ENCODE measurements around the gene C1S.
"Not testable (repeated sequence)": the region's sequence is repeated elsewhere in the genome, so short reads cannot be mapped to it uniquely, and the experiment has no call there.

The C1S gene

DNA sequence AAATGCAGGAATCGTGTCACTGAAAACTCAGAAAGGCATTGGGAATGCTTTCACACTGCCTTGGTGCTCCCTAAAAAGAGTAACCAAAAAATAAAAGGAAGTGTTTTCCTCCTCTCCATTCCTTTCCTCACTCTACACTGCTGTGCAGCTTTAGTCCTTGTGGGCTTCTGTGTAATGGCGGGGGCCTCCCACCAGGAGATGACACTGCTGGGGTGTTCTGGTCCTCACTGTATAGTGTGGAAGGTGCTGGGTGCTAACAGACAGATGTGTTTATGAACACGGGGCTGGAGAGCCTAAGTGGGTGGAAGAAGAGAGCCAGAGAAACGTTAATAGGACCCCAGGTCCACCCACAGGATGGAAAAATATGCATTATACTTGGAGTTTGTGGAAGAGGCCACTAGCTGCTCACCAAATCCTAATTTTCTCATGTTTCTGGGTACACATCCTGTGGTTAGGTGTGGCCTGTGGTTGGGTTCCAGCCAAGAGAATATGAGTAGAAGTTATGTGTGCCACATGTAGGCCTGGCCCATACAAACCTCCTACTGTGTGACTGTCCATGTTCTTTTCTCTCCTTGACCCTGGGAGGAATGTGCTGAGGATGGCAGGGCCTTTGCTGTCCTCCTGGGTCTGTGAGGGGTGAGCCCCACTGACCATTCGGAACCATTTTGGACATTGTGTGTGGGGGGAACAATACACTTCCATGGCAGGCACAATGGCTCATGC, 14.0 kb upstream of the C1S start:
- DNase-seq (ENCODE audit: low read depth): no peak

DNA sequence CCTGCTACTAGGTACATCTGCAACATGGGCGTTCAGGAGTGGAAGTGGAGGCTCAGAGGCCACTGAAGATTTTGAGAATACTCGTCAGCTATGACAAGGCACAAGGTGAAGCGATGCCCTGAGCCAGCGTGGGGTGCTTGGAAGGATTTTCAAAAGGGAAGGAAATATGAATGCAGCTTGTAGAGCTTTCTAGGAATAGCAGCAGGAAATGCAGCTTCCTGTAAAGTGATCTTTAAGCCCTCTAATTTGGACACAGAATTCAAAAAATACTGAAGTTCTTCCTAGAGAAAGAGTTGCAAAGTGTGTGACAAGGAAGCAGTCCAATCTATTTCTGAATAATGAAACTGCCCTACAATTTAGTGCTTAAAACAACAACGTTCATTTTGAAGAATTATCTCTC, 13.2 kb upstream of the C1S start:
- no peak for DNase-seq (ENCODE audit: low read depth)

DNA sequence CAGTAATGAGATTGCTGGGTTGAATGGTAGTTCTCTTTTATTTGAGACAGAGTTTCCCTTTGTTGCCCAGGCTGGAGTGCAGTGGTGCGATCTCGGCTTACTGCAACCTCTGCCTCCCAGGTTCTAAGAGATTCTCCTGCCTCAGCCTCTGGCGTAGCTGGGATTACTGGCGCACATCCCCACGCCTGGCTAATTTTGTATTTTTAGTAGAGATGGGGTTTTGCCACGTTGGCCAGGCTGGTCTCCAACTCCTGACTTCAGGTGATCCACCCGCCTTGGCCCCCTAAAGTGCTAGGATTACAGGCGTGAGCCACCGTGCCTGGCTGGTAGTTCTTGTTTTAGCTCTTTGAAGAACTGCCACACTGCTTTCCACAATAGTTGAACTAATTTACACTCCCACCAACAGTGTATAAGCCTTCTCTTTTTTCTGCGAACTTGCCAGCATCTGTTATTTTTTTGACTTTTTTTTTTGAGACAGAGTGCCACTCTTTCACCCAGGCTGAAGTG, 11.0 kb upstream of the C1S start:
- not testable (repeated sequence) for DNase-seq (ENCODE audit: low read depth)

DNA sequence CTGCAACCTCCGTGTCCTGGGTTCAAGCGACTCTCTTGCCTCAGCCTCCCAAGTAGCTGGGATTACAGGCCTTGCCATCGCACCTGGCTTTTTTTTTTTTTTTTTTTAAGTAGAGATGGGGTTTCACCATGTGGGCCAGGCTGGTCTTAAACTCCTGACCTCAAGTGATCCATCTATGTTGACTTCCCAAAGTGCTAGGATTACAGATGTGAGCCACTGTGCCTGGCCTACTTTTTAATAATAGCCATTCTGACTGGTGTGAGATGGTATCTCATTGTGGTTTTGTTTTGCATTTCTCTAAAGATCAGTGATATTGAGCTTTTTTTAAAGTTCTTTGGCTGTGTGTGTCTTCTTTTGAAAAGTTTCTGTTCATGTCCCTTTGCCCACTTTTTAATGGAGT, 10.5 kb upstream of the C1S start:
- not testable (repeated sequence) for DNase-seq (ENCODE audit: low read depth)

DNA sequence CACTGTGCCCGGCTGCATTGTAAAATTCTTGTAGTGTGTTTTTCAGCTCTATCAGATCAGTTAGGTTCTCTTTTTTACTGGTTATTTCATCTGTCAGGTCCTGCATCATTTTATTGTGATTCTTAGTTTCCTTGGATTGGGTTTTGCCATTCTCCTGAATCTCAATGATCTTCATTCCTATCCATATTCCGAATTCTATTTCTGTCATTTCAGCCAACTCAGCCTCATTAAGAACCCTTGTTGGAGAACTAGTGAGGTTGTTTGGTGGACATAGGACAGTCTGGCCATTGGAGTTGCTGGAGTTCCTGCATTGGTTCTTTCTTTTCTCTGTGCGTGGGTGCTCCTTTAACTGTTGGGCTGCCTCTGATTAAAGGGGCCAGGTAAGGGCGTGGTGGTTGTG, 5.6 kb upstream of the C1S start:
- no peak for DNase-seq (ENCODE audit: low read depth)

DNA sequence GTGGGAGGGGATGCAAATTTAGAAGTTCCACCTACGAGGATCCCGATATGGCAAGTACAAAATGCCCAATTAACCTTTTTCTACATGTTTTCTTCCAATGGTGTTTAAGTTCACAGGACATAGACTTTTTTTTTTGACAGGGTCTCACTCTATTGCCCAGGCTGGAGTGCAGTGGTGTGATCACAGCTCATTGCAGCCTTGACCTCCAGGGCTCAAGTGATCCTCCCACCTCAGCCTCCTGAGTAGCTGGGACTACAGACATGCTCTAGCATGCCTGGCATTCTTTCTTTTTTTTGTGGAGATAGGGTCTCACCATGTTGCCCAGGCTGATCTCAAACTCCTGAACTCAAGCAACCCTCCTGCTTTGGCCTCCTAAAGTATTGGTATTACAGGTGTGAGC, 4.8 kb upstream of the C1S start:
- not testable (repeated sequence) for DNase-seq (ENCODE audit: low read depth)

DNA sequence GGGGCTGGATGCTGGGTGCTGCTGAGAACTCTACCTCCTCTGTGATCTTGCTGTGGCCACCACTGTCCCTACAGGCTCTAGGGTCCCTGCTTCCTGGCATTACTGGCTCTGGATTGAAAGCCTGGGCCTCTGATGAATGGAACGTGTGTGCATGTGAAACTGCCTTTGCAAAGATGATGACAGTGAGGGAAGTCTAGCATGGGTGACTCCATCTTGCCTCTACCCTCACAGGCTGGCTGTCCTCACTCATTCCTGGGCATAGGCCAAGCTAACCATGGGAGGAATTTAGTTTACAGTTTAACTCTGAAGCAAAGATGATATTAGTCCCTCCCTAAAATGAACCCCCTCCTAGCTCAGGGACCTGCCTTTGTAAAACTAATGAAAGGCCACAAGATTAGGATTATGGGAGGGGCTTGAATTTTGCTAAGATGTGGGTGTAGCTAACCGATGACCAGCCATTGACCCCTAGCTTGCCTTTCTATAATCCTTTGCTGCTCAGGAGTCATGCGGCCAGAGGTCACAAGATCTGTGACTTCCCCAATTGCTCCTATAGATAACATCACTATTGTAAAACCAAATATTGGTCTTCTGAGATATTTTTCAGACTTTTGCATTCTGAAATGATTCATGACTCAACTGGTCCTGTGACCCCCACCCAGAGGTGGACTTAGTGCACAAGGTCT, 2.2 kb upstream of the C1S start:
- DNase-seq (ENCODE audit: low read depth): no peak

DNA sequence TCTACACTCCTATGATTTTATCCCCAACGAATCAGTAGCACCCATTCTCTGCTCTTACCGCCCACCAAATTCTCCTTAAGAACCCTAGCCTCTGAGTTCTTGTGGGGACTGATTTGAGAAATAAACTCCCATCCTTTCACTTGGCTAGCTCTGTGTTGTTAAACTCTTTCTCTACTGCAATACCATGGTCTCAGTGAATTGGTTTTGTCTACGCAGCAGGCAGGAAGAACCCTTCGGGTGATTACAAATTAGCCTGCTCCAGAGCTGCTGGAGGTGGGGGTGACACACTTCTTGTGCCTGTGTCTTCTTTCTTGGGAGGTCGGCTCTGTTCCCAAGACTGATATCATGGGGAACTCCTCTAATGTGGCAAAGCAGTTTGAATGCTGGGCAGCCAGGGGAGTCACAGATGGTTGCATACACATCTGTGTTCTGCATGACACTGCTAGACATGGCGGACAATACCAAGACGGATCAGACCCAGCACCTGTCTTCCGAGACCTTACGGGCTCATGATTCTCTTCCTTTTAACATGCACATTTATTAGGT, 1.6 kb upstream of the C1S start:
- DNase-seq (ENCODE audit: low read depth): no peak

DNA sequence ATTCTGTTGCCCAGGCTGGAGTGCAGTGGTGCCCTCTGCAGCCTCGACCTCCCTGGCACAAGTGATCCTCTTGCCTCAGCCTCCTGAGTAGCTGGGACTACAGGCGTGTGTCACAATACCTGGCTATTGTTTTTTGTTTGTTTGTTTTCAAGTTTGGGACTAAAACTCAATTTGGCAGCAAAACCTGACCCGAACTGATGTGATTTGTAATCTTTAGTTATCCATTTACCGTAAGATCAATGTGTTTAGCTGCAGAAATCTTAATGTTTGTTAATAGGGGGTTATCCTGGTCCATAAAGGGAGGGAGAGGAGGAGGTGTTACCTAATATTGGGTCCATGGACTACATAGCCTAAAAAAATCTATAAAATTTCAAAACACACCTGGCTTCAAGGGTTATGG, 738 bp upstream of the C1S start:
- no peak for DNase-seq (ENCODE audit: low read depth)

DNA sequence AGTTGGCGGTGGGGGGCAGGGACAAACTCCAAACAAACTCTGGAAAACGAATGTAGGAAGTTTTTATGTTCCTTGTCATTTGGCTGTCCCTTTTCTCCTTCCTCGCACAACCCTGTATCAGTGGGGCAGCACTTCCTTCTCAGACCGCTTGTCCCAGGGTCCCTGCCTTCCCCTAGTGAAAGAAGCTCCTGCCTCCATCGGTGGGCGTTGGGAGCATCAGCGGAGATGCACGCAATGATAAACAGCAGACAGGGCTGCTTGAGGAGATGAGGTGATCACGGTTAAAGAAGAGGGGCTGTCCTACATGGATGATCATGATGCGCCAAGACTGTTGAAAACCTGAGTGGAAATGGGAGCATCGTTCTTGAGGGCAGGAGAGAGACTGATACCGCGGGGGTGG, 620 bp downstream of the C1S start:
- peak; percentile 34 for DNase-seq (ENCODE audit: low read depth)

DNA sequence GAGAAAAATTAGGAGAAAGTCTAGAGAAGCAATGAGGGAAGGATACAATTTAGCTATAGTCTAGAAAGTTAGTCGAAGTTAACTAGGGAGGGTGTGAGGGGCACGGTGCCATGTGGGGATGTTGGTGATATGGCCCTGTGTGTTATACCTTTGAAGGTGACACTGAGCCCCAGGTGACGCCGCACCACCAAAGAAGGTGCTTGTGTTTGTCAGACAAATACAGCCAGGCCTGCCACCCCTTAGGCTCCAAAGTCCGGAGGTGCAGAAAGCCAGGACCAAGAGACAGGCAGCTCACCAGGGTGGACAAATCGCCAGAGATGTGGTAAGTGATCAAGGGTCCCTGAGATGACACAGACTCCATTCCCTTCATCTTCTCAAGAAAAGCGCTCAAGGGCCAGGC, 1.1 kb downstream of the C1S start:
- no peak for DNase-seq (ENCODE audit: low read depth)

DNA sequence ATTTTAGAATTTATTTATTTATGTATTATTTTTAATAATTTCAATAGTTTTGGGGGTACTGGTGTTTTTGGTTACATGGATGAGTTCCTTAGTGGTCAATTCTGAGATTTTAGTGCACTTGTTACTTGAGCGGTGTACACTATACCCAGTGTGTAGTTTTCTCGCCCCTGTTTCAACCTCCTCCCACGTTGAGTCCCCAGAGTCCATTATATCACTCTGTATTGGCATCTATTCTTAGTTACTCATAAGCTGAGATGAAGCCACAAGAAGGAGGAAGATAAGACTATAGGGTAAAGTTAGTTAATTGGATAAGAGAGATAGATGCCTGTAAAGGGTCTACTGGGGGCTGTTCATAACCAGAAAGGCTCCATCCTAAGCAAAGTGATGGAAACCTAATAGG, 4.0 kb downstream of the C1S start:
- no peak for DNase-seq (ENCODE audit: low read depth)

DNA sequence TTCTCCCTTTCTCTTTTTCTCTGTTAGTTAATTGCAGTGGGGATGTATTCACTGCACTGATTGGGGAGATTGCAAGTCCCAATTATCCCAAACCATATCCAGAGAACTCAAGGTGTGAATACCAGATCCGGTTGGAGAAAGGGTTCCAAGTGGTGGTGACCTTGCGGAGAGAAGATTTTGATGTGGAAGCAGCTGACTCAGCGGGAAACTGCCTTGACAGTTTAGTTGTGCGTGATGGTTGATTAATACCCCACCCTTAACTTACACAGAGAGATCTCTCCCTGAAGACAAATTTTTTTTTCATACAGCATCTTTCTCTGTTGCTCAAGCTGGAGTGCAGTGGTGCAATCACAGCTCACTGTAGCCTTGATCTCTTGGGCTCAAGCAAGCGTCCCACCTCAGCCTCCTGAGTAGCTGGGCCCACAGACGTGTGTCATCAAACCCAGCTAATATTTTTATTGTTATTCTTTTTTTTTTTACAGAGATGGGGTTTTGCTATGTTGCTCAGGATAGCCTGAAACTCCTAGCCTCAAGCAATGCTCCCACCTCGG, 4.6 kb downstream of the C1S start:
- DNase-seq (ENCODE audit: low read depth): no peak

DNA sequence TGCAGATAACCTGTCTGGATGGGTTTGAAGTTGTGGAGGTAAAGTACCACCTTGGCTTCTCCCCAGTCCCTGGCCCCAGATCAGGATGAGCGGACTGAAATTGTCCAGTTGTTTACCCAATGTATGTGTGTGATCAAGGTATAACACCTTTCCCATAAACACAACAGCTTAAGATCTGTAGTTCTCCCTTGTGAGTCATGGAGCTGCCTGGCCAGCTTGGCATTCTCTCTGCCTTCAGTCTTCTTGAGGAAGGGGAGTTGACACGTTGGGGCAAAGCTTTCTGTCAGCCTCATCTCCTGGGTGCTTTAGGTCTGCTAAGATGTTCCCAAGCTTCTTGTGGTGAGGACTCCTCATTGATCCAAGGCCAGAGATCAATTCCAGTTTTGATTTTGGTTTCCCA, 6.1 kb downstream of the C1S start:
- no peak for DNase-seq (ENCODE audit: low read depth)

DNA sequence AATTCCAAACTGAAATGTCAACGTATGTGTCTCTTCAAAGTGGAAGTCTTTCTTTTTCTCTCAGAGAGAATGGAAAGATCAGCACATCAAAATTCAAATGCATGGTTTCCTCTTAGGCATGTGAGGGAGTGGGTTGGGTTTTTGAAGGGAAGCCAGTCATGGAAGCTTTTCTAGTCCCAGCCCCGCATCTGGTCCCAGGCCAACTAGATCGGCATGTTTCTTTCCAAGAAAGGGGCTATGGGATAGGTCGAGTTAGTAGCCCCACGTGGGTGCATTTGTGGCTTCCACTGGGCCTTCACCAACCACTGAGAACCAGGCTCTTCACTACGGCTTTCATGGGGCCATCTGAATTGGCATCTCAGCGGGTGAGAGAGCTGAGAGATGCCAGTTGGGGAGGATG, 6.6 kb downstream of the C1S start:
- no peak for DNase-seq (ENCODE audit: low read depth)

DNA sequence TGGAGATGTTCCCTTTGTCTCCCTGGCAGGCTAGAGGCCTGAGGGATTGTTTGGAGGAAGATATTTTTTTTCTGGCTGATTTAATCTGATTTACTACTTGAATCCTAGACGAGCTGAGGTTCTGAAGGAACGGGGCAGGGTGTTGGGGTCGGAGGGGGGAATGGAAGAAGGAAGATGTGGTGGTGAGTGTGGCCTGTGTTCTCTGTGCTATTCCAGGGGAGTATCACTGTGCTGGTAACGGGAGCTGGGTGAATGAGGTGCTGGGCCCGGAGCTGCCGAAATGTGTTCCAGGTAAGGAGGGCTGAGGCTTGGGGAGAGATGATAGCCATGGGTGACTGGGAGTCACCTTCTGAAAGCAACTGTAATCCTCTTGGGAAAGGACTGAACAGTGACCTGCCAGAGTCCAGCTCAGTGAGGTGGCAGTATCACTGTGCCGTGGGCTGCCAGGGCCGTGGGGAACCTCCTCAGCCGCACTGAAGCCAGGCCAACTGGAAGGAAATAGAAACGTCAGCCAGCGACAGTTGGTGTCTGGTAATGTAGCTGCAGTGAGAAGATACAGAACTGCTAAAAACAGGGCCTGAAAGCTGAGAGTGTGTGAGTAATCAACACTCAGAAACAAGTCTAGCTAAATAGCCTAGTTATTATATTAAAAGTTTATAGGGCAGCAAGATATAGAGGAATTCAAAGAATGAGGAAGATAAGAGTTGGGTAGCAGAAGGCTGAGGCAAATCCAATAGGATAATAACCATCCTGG, 7.9 kb downstream of the C1S start:
- DNase-seq (ENCODE audit: low read depth): peak; percentile 61

DNA sequence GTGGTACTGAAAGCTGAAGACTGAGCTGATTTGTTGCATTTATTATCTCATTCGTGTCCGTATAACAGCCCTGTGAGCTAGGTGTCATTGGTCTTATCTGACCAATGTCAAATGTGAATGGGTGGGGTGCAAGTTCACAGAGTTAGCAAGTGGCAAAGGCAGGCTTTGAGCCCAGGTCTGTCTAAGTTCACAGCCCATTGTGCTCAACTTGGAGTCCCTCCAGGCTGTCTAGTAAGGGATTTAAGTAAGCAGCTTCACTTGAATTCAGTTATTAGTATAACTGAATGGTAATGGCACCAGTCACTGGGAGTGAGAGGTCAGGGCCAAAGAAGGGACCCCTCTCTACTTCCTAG, 8.5 kb downstream of the C1S start:
- DNase-seq (ENCODE audit: low read depth): no peak

DNA sequence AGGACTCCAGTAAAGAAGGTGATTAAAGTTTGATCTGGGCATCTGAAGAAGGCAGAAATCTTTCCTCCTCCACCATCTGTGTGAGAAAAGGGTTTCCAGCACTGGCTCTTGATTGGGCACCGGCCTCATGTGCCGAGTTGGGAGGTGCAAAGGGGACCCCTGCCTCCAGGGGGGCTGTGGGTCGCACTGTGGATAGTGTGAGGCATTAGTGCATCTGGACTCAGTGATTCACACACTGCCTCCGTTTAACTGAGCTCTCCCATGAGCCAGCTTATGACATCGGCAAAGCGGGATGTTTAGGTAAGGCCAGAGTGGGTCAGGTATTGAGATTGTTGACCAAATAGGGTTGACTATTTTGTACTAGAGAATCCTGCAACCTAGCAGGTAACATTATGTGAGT, 8.9 kb downstream of the C1S start:
- no peak for DNase-seq (ENCODE audit: low read depth)

DNA sequence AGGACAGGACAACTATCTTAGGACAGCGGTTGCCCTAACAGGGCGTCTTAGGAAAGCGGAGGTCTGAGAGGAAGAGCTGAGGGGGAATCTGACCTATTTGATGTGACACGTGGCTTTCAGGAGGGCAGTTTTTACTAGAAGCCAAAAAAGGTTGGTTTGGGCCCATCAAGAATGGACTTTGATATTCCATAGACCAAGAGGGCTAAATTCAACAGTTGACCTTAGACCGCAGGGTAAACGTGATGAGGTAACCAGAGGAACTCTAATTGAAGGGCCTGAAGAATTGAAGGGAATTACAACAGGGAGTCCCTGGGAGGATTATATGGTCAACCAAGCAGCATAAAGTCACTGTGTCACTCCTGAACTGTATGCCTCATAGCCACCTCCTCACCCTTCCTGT, 11.5 kb downstream of the C1S start:
- DNase-seq (ENCODE audit: low read depth): no peak

DNA sequence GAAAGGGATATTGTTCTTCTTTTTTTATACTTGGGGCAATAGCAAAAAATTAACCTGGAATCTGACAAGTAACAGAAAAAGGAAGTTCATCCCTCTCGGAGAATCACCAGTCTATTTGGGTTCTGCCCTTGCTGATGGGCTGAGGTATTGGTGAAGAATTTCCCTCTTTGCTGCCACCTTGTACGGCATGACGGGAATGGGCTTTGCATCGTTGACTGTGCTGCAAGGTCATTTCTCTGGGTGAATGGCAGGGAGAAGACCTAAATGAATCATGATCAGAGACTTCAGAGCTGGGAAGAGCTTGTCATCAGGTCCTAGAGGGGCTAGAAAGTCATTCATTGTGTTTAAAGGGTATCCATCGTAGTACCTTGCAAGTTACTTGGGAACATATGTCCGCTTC, 12.0 kb downstream of the C1S start:
- DNase-seq (ENCODE audit: low read depth): no peak

DNA sequence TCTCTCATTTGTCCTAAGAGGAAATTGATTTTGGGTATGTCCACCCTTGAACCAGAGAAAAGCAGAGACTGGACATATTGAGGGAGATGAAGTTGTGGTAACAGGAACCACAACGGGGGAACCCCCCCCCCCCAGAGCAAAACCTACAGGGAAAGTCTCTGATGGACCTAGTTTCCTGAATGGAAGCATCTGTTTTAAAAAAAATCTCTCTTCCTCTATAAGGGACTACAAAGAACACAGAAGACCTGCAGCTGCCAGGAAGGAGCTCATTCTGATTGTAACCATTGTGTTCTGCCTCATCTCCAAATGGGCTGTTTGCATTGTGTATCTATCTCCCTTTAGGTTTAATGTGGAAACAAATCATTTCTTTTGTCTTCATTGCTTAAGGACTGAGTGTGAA, 13.4 kb downstream of the C1S start:
- no peak for DNase-seq (ENCODE audit: low read depth)

DNA sequence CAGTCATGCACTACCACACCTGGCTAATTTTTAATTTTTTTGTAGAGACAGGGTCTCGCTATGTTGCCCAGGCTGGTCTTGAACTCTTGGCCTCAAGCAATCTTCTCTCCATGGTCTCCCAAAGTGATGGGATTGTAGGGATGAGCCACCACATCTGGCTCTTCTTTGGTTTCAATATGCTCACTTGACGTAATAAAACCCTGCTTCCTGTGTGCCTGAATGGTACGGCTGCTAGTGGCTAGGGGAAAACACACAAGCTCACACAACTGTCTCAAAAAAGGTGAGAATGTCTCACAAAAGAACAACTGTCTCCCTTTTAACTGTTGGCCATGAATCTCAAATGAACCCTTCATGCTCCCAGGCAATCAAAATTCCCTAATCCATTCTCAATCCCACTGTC, 15.0 kb downstream of the C1S start:
- peak; percentile 22 for DNase-seq (ENCODE audit: low read depth)

DNA sequence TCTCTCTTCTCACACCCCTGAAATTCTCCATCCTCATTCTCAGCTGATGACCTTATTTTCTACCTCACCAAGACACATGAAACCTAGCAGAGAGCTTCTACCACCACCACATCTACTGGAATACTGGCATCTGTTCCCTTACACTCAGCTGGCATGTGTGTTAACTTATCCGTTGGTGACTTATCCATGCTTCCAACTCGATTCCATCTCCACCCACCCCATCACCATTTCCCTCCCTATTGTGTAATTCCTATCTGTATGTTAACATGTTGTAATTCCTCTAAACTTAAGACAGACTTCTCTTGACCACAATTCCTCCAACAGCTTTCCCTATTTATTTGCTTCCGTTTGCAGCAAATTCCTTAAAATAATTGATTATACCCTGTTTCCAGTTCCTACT, 15.4 kb downstream of the C1S start:
- peak; percentile 69 for DNase-seq (ENCODE audit: low read depth)

Measured in EH (cell line).